HG03097 (cell line): ENCODE results near the gene OIP5.
"Not testable (repeated sequence)": the region's sequence is repeated elsewhere in the genome, so short reads cannot be mapped to it uniquely, and the experiment has no call there.

Experiments
- ATAC-seq: cut with Tn5 transposase; IDR thresholded peaks from one replicate; pipeline ENCODE4 v1.9.1; 2021; ENCODE audit not compliant: unreplicated experiment, low FRiP score

Gene OIP5

DNA sequence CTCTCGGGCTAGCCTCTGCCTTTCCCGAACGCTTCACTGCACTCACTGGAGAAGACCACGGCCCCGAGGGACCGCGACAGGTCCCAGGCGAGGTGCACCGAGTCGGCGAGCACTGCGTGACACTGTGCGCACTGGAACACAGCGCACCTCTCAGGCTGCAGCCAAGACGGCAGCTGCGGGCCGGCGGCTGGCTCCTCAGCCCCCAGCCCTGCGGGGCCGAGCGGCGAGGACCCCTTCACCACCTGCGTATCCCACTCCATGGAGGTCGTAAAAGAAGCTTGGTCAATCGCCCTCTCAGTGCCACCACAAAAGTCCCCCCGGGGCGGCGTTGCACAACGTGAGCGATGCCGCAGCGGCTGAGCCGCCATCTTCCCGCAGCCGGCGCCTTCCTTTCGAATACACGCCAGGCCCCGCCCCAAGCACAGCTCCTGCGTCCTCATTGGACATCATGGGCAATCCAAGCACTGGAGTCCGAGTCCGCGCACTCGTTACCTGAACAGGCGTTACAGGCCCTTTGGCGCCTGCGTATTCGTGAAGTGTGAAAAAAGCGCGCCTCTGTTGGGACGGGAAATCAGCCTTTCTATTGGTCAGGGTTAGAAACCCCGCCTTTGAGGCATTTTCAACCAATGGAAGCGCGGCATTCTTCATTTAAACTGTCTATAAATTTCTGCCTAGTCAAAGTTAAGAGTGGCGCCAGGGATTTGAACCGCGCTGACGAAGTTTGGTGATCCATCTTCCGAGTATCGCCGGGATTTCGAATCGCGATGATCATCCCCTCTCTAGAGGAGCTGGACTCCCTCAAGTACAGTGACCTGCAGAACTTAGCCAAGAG, at the start of gene OIP5, which contains the start of gene NUSAP1:
Gene OIP5 (minus strand): TSS at position 398 of the 832 bp plus-strand sequence. CDS start 30 bp downstream, at position 368.
Gene NUSAP1 (plus strand): TSS at position 688 of the 832 bp plus-strand sequence. CDS start 77 bp downstream, at position 765.
- peak; percentile 85 for ATAC-seq

DNA sequence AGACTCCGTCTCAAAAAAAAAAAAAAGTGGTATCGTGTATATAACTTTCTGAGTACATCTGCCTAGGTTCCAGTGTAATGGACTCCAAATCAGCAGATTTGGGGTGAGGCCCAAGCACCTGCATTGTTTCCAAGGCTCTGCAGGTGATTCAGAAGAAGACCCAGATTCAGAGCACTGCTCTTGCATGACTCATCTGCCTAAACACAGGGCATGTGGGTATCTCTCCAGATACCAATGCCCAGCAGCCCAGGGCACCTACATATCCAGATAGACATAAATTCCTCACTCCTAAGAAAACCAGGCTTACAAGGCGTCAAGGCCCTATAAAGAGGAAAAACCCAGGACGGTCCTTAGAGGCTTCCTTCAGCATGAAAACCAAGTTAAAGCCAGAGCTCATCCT, 45.6 kb upstream of the OIP5 start:
- ATAC-seq = no peak

- no peak for ATAC-seq
These were observed 35.0 kb upstream of the OIP5 start for GRCh38 chr15:41367418-41367817.

GRCh38 chr15:41354371-41354770, 22.0 kb upstream of the OIP5 start:
- no peak for ATAC-seq

DNA sequence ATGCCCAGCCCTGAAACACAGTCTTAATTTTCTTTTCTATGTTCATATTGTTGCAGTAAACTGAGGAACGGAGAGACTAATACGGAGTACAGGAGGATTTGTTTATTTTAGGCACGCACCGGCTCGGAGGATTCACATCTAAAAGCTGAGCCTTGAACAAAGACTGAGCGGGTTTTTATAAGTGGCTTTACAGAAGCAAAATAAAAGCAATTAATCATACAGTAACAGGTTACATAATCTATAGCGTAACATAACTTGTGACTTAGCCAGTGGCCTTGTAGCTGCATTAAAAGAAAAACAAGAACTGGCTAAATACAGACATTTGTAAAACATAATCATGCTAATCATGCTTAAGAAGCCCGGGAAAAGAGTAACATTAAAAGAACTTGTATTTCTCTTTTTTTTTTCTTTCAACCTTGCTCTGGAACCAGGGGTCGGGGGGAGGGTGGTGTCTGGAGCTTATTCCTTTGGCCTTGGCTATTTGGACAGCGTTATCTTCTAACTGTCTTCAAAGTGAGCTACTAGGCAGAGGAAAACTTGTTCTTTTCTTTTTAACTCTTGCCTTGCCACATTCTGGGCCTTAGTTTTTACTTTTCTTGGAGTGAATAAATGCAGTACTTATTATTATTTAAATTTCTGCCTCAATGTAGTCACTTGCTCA, 17.8 kb upstream of the OIP5 start:
- no peak for ATAC-seq

- ATAC-seq = no peak
These were observed 14.8 kb upstream of the OIP5 start for GRCh38 chr15:41347236-41347635.

GRCh38 chr15:41341519-41341918, 9.1 kb upstream of the OIP5 start:
- no peak for ATAC-seq

DNA sequence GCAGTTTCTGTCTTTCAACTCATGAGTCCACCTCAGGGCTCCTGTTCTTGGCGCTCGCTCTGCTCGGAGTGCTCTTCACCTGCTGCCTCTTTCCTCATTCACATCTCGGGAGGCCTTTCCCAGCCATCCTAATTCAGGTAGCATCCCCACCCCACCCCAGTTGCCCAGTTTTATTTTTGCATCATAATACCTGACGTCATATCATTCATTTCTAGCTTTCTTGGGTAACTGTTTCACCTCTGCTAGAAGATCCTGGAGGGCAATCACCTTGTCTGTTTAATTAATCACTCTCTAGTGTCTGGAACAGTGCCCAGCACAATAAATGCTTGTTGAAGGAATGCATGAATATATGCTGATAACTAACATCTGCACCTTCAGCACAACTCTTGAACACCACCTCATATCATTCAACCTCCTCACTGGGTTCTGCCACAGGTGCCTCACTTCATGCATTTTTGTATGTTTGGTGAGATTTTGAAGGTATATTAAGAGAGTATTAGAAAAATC, 7.9 kb upstream of the OIP5 start:
- ATAC-seq = no peak

GRCh38 chr15:41337631-41338522, 5.5 kb upstream of the OIP5 start:
- ATAC-seq = no peak

DNA sequence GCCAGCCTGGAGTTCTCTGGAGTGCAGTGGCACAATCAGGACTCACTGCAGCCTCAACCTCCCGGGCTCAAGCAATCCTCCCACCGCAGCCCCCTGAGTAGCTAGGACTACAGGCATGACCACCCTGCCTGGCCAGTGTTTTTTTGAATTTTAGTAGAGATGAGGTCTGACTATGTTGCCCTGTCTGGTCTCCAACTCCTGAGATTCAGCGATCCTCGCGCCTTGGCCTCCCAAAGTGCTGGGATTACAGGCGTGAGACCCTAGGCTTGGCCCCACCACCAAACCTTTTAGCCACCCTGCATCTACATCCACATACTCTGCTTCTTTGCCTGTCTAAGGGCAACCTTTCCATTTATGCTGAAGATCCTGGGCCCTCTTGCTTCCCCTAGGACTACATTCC, 4.7 kb upstream of the OIP5 start:
- no peak for ATAC-seq

DNA sequence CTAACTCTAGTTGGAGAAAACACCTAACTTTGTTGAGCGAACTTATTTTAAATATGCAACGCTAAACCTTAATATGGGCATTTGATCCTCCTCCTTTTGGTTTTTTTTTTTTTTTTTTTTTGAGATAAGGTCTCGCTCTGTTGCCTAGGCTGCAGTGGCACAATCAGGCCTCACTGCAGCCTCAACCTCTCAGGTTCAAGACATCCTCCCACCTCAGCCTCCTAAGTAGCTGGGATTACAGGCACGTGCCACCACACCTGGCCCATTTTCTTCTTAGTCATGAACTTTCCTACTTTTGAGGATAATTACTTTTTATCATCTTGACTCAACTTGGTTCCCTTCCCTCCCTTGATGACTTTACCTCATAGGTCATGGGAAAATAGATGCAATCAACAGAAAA, 4.2 kb upstream of the OIP5 start:
- ATAC-seq = no peak

GRCh38 chr15:41334293-41335120, 2.1 kb upstream of the OIP5 start:
- ATAC-seq = no peak

GRCh38 chr15:41333026-41333562, 703 bp upstream of the OIP5 start:
- ATAC-seq = peak; percentile 31

- no peak for ATAC-seq
These were observed 578 bp downstream of the OIP5 start for GRCh38 chr15:41331833-41332193.

DNA sequence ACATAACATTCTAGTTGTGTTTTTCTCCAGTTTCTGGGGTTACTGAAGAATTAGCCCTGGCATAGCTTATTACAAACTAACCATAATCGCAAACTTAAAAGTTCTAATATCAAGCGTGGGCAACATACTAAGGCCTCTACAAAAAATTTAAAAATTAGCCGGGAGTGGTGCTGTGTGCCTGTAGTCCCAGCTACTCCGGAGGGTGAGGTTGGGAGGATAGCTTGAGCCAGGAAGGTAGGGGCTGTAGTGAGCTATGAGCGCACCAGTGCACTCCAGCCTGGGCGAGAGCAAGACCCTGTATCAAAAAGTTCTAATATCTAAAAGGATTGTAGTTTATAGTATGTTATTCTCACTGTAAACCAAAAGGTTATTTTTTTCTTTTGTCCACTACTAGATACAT, 1.1 kb downstream of the OIP5 start:
- ATAC-seq = no peak

- no peak for ATAC-seq
These were observed 8.8 kb downstream of the OIP5 start for GRCh38 chr15:41323611-41324010.

DNA sequence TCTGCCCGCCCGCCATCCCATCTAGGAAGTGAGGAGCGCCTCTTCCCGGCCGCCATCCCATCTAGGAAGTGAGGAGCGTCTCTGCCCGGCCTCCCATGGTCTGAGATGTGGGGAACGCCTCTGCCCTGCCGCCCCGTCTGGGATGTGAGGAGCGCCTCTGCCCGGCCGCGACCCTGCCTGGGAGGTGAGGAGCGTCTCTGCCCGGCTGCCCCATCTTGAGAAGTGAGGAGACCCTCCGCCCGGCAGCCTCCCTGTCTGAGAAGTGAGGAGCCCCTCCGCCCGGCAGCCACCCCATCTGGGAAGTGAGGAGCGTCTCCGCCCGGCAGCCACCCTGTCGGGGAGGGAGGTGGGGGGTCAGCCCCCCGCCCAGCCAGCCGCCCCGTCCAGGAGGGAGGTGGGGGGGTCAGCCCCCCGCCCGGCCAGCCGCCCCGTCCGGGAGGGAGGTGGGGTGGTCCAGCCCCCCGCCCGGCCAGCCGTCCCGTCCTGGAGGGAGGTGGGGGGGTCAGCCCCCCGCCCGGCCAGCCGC, 11.5 kb downstream of the OIP5 start:
- not testable (repeated sequence) for ATAC-seq

DNA sequence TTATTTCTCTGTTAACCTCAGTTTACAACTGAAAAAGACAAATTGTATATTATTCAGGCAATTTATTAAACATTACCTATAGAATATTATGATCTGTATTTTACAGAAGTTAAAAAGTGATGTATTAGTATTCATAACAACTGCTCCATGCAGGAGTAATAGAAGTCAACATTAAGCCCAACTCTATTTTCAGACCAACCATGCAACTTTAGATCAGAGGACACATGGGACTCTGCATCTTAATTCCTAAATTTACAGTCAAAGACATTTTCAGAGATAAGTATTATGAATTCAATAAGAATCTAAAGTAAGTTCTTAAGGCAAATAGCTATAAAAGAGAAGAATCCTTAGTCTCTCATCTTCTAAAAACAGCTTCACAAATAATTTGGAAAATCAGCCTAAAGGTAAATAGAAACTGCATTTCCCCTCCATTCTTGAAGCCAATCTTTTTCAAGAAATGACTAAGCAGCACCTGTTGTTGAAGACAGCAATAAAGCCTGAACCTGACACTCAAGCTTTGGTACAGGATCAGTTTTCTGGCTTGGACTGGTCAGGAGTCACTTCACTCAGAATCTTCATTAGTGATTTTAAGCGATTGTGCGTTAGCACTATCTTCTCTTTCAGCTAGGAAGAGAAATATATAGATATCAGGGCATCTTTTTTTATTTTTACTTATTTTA, 23.0 kb downstream of the OIP5 start:
- no peak for ATAC-seq

DNA sequence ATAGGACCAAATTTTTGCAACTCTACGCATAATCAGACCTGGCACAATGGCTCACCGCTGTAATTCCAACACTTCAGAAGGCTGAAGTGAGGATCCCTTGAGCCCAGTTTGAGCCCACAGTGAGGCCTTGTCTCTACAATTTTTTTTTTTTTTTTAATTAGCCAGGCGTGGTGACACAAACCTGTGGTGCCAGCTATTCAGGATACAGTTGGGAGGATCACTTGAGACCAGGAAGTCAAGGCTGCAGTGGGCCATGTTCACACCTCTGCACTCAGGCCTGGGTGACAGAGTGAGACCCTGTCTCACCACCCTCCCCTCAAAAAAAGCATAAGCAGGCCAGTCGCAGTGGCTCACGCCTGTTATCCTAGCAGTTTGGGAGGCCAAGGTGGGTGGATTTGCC, 24.7 kb downstream of the OIP5 start:
- no peak for ATAC-seq
